GM18873 (cell line): ENCODE results near the gene VWA5B2.

Experiments used
- ATAC-seq: cut with Tn5 transposase; IDR thresholded peaks from one replicate; pipeline ENCODE4 v1.9.1; 2021; ENCODE audit warnings: mild to moderate bottlenecking, moderate library complexity, moderate number of reproducible peaks; ENCODE audit not compliant: unreplicated experiment, low FRiP score

VWA5B2 gene

GRCh38 chr3:184222521-184222920 lies 6.9 kb upstream of the VWA5B2 start:
- ATAC-seq = no peak

GRCh38 chr3:184223946-184224345 lies 5.4 kb upstream of the VWA5B2 start:
- no peak for ATAC-seq

- ATAC-seq = no peak
These were observed 1.9 kb upstream of the VWA5B2 start for GRCh38 chr3:184227481-184227935.

- ATAC-seq = no peak
These were observed 828 bp upstream of the VWA5B2 start for GRCh38 chr3:184228376-184229137.

- no peak for ATAC-seq
These were observed 757 bp downstream of the VWA5B2 start for GRCh38 chr3:184230081-184230602.

- ATAC-seq = no peak
These were observed 1.5 kb downstream of the VWA5B2 start for GRCh38 chr3:184230603-184231528.

- ATAC-seq = no peak
These were observed 2.3 kb downstream of the VWA5B2 start for GRCh38 chr3:184231671-184232070.

- no peak for ATAC-seq
These were observed 3.9 kb downstream of the VWA5B2 start for GRCh38 chr3:184233127-184233843.

GRCh38 chr3:184234224-184234623 lies 4.8 kb downstream of the VWA5B2 start:
- no peak for ATAC-seq

- ATAC-seq = no peak
These were observed 5.4 kb downstream of the VWA5B2 start for GRCh38 chr3:184234671-184235380.

- no peak for ATAC-seq
These were observed 6.1 kb downstream of the VWA5B2 start for GRCh38 chr3:184235381-184236032.

- no peak for ATAC-seq
These were observed 6.6 kb downstream of the VWA5B2 start for GRCh38 chr3:184236033-184236410.

GRCh38 chr3:184236636-184237035 lies 7.3 kb downstream of the VWA5B2 start:
- ATAC-seq = no peak

- no peak for ATAC-seq
These were observed 7.8 kb downstream of the VWA5B2 start for GRCh38 chr3:184237211-184237610.

- no peak for ATAC-seq
These were observed 8.4 kb downstream of the VWA5B2 start for GRCh38 chr3:184237807-184238206.

GRCh38 chr3:184238246-184238818 lies 8.9 kb downstream of the VWA5B2 start:
- no peak for ATAC-seq

GRCh38 chr3:184239221-184239620 lies 9.8 kb downstream of the VWA5B2 start:
- no peak for ATAC-seq

GRCh38 chr3:184239708-184240107 lies 10.3 kb downstream of the VWA5B2 start:
- ATAC-seq = no peak
